GM23338 (cell line): ENCODE measurements around the gene CYP24A1. TPM values are rescaled to one million over a fixed set of nuclear protein-coding genes. Genes with fewer than 3 reads are reported as not detected.

Experiments used
- ATAC-seq: fragments of 200-7000 bp; cut with Tn5 transposase; 3 replicates; pipeline ENCODE4 v1.9.1; 2020
- DNase-seq: peaks from one replicate; pipeline ENCODE4 v3.0.0-alpha.2; 2015; ENCODE audit warnings: low spot score
- H2AFZ ChIP-seq: fragments of 200-600 bp; sonication (generic); 2 replicates; pipeline ENCODE4 v1.8.0; 2016; ENCODE audit warnings: antibody characterized with exemption, mild to moderate bottlenecking, moderate library complexity
- H3F3A ChIP-seq: fragments of 200-600 bp; sonication (generic); replicated peaks from 2 replicates; pipeline ENCODE4 v1.8.0; 2017; ENCODE audit warnings: antibody characterized with exemption, mixed run types, low read depth
- H3K27ac ChIP-seq: fragments of 200-600 bp; sonication (generic); 2 replicates; pipeline ENCODE4 v1.6.1; 2016; ENCODE audit warnings: low read depth
- H3K27me3 ChIP-seq: fragments of 200-600 bp; sonication (generic); 2 replicates; pipeline ENCODE4 v1.8.0; 2016; ENCODE audit warnings: mild to moderate bottlenecking, mixed run types, moderate library complexity; ENCODE audit not compliant: insufficient read depth
- H3K36me3 ChIP-seq: fragments of 200-600 bp; sonication (generic); 2 replicates; pipeline ENCODE4 v1.8.0; 2016; ENCODE audit warnings: mild to moderate bottlenecking; ENCODE audit not compliant: insufficient read depth
- H3K4me1 ChIP-seq: fragments of 200-600 bp; sonication (generic); 2 replicates; pipeline ENCODE4 v1.8.0; 2016; ENCODE audit warnings: mild to moderate bottlenecking, moderate library complexity; ENCODE audit not compliant: insufficient read depth
- H3K4me2 ChIP-seq: fragments of 200-600 bp; sonication (generic); 2 replicates; pipeline ENCODE4 v1.7.1; 2017; ENCODE audit warnings: mixed run types
- H3K4me3 ChIP-seq: fragments of 200-600 bp; sonication (generic); 2 replicates; pipeline ENCODE4 v1.6.1; 2016; ENCODE audit warnings: mixed run types
- H3K79me2 ChIP-seq: fragments of 200-600 bp; sonication (generic); replicated peaks from 2 replicates; pipeline ENCODE4 v1.8.0; 2017; ENCODE audit warnings: mild to moderate bottlenecking; ENCODE audit not compliant: insufficient read depth
- H3K9me2 ChIP-seq: fragments of 200-600 bp; sonication (generic); 2 replicates; pipeline ENCODE4 v1.8.0; 2017; ENCODE audit not compliant: insufficient read depth
- H4K20me1 ChIP-seq: fragments of 200-600 bp; sonication (generic); replicated peaks from 2 replicates; pipeline ENCODE4 v1.8.0; 2017; ENCODE audit warnings: mild to moderate bottlenecking; ENCODE audit not compliant: insufficient read depth
- H3K27ac Mint-ChIP-seq: 2 replicates; pipeline ENCODE4 v1.8.0; 2020; ENCODE audit warnings: inconsistent platforms, mild to moderate bottlenecking, moderate library complexity, mixed read lengths
- H3K27me3 Mint-ChIP-seq: 3 replicates; pipeline ENCODE4 v1.8.0; 2022; ENCODE audit warnings: low read depth, mild to moderate bottlenecking, moderate library complexity, mixed read lengths, inconsistent platforms; ENCODE audit not compliant: insufficient read depth, poor library complexity
- H3K36me3 Mint-ChIP-seq: 3 replicates; pipeline ENCODE4 v1.8.0; 2021; ENCODE audit warnings: low read depth, mild to moderate bottlenecking, inconsistent platforms, moderate library complexity, mixed read lengths
- H3K4me1 Mint-ChIP-seq: 3 replicates; pipeline ENCODE4 v1.8.0; 2020; ENCODE audit warnings: mild to moderate bottlenecking, inconsistent platforms, mixed read lengths
- H3K4me3 Mint-ChIP-seq: 3 replicates; pipeline ENCODE4 v1.8.0; 2021; ENCODE audit warnings: moderate library complexity, mild to moderate bottlenecking, inconsistent platforms, mixed read lengths
- H3K9me3 Mint-ChIP-seq: 3 replicates; pipeline ENCODE4 v1.8.0; 2020; ENCODE audit warnings: moderate library complexity, mild to moderate bottlenecking, inconsistent platforms, mixed read lengths
- CREB1 ChIP-seq: fragments of 250-450 bp; sonication (Bioruptor Pico); IDR thresholded peaks from 2 replicates; pipeline ENCODE4 v1.5.0; 2020; ENCODE audit warnings: low read depth, mild to moderate bottlenecking, moderate library complexity
- CTCF ChIP-seq, 2 experiments: fragments of 200-600 bp in 1 of 2; sonication (generic) in 1 of 2; conservative IDR thresholded peaks; 2 replicates each; pipeline versions ENCODE4 v1.5.1 to v1.6.1; 2016 to 2017; ENCODE audit warnings: antibody characterized with exemption in 2 of 2, low read depth in 2 of 2, mild to moderate bottlenecking in 2 of 2, moderate library complexity in 1 of 2
- ETS1 ChIP-seq: IDR thresholded peaks from 2 replicates; pipeline ENCODE4 v1.6.1; 2016; ENCODE audit warnings: antibody characterized with exemption
- EZH2 ChIP-seq: fragments of 200-600 bp; sonication (generic); IDR thresholded peaks from one replicate; pipeline ENCODE4 v1.8.0; 2017; ENCODE audit warnings: antibody characterized with exemption, mild to moderate bottlenecking, low read depth; ENCODE audit not compliant: unreplicated experiment
- EZH2phosphoT487 ChIP-seq: fragments of 200-600 bp; sonication (generic); IDR thresholded peaks from one replicate; pipeline ENCODE4 v1.8.1; 2018; ENCODE audit warnings: antibody characterized with exemption; ENCODE audit not compliant: unreplicated experiment
- JUNB ChIP-seq: IDR thresholded peaks from one replicate; pipeline ENCODE4 v1.6.1; 2016; ENCODE audit warnings: antibody characterized with exemption; ENCODE audit not compliant: unreplicated experiment
- NANOG ChIP-seq: IDR thresholded peaks from 2 replicates; pipeline ENCODE4 v1.6.1; 2016; ENCODE audit warnings: antibody characterized with exemption, borderline replicate concordance
- POLR2AphosphoS5 ChIP-seq: IDR thresholded peaks from 2 replicates; pipeline ENCODE4 v1.6.1; 2016; ENCODE audit warnings: antibody characterized with exemption, low read depth
- REST ChIP-seq: IDR thresholded peaks from one replicate; pipeline ENCODE4 v1.6.1; 2018; ENCODE audit warnings: antibody characterized with exemption; ENCODE audit not compliant: unreplicated experiment
- STAT1 ChIP-seq: IDR thresholded peaks from one replicate; pipeline ENCODE4 v1.6.1; 2016; ENCODE audit warnings: antibody characterized with exemption; ENCODE audit not compliant: unreplicated experiment
- ZNF114 ChIP-seq: fragments of 250-450 bp; sonication (Bioruptor Pico); IDR thresholded peaks from 2 replicates; pipeline ENCODE4 v1.5.0; 2020; ENCODE audit warnings: mild to moderate bottlenecking, moderate library complexity
- ZNF462 ChIP-seq: fragments of 250-450 bp; sonication (Bioruptor Pico); IDR thresholded peaks from 2 replicates; pipeline ENCODE4 v1.5.0; 2020; ENCODE audit warnings: mild to moderate bottlenecking, moderate library complexity
- polyA plus RNA-seq: library from polyadenylated mRNA; unstranded; fragments of >200 nt; fragmentation: Nextera tagmentation; extraction: Ambion mirVana; gene quantifications from 2 replicates; pipeline ENCODE4 v1.2.1, GENCODE V29; 2016
- total RNA-seq: library from RNA; depleted of rRNA; stranded (reverse); fragments of >200 nt; shearing (Covaris generic); gene quantifications from 2 replicates; pipeline ENCODE4 v1.2.3, GENCODE V29; 2014

CYP24A1 gene
- total and polyA plus RNA-seq, 2 experiments from 2014 or later: 0.10 TPM; not detected in 1

GRCh38 chr20:54138427-54138826, 35.4 kb downstream of the CYP24A1 start:
- TF ChIP-seq REST (no peak), ETS1 (no peak), CREB1 (CRISPR knock-in tag) (no peak), STAT1 (no peak), NANOG (no peak), EZH2 (no peak), JUNB (no peak), CTCF (conservative IDR thresholded peaks at IDR 0.05; ENCODE audit: low read depth in 2 of 2) (no peak), EZH2phosphoT487 (no peak), POLR2AphosphoS5 (no peak), ZNF114 (no peak), ZNF462 (CRISPR knock-in tag) (no peak)
- no peaks in the 10 kb centered on the region for H3K79me2 ChIP-seq
- H3K9me2 ChIP-seq: no peaks in the 10 kb centered on the region; the same call in 1 of the 2 replicates
- no peak overlapping the region for H3K27ac ChIP-seq
- no peaks in the 10 kb centered on the region for H3K4me1 ChIP-seq
- H3K27me3 Mint-ChIP-seq: no peaks in the 10 kb centered on the region
- H3K9me3 Mint-ChIP-seq: peaks cover 3% of the 10 kb centered on the region; the same call in 1 of the 3 replicates
- H3K36me3 ChIP-seq: no peaks in the 10 kb centered on the region
- no peaks in the 10 kb centered on the region; the same call in 2 of the 3 replicates for H3K4me1 Mint-ChIP-seq
- DNase-seq (no peak), ATAC-seq (no peak)
- H3K27ac Mint-ChIP-seq: no peak overlapping the region
- no peak overlapping the region for H3K4me3 ChIP-seq
- H4K20me1 ChIP-seq: no peaks in the 10 kb centered on the region
- H3K36me3 Mint-ChIP-seq: no peaks in the 10 kb centered on the region
- H3K27me3 ChIP-seq: no peaks in the 10 kb centered on the region
- H3F3A ChIP-seq: no peaks in the 10 kb centered on the region
- no peak overlapping the region for H3K4me2 ChIP-seq
- H2AFZ ChIP-seq: no peak overlapping the region
- no peak overlapping the region for H3K4me3 Mint-ChIP-seq
